Stimulated activated effector memory CD8-positive, alpha-beta T cell treated with anti-CD3 and anti-CD28 coated beads, Interleukin-12 subunit alpha, Interleukin-12 subunit beta, amount 100 ng/mL, for 72 hours (primary cell): Measurements from ENCODE around the gene ITGA5.
"Not testable (repeated sequence)": the region's sequence is repeated elsewhere in the genome, so short reads cannot be mapped to it uniquely, and the experiment has no call there.

ENCODE experiments used
- ATAC-seq: fragments of 150-1000 bp; cut with Tn5 transposase; 2 replicates; pipeline ENCODE4 v1.10.0; 2021
- DNase-seq, 2 donors: peaks; one replicate each; pipeline ENCODE4 v3.0.0; 2021 to 2022; ENCODE audit warnings: low spot score in 2 of 2
- H3K27ac Mint-ChIP-seq: one replicate; pipeline ENCODE4 v1.8.0; 2022; ENCODE audit warnings: mild to moderate bottlenecking, mixed read lengths
- H3K36me3 Mint-ChIP-seq: one replicate; pipeline ENCODE4 v1.8.0; 2022; ENCODE audit warnings: mild to moderate bottlenecking, mixed read lengths
- H3K4me1 Mint-ChIP-seq: one replicate; pipeline ENCODE4 v1.8.0; 2022; ENCODE audit warnings: mixed read lengths
- H3K4me3 Mint-ChIP-seq: one replicate; pipeline ENCODE4 v1.8.0; 2022; ENCODE audit warnings: mild to moderate bottlenecking, mixed read lengths
- H3K9me3 Mint-ChIP-seq: one replicate; pipeline ENCODE4 v1.8.0; 2022; ENCODE audit warnings: mixed read lengths

Gene ITGA5

DNA sequence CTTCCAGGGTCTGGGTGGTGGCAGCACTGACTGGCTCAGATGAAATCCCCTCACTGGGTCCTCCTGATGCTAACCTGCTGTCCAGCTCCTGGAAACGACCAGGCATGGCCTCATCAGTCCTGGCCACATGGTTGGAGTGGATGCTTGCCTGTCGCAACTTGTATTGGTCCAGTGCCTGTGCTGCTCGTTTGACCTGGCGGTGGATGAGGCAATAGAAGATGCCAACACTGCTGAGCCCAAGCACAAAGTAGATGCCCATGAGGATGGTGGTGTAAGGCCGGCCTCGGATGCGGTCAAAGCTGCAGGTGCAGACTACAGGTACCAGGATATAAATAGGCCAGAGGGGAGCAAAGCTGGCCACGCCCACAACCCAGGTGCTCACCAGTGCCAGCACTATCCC, 56.0 kb downstream of the ITGA5 start:
- H3K4me3 Mint-ChIP-seq: peak overlapping the region; percentile 40

DNA sequence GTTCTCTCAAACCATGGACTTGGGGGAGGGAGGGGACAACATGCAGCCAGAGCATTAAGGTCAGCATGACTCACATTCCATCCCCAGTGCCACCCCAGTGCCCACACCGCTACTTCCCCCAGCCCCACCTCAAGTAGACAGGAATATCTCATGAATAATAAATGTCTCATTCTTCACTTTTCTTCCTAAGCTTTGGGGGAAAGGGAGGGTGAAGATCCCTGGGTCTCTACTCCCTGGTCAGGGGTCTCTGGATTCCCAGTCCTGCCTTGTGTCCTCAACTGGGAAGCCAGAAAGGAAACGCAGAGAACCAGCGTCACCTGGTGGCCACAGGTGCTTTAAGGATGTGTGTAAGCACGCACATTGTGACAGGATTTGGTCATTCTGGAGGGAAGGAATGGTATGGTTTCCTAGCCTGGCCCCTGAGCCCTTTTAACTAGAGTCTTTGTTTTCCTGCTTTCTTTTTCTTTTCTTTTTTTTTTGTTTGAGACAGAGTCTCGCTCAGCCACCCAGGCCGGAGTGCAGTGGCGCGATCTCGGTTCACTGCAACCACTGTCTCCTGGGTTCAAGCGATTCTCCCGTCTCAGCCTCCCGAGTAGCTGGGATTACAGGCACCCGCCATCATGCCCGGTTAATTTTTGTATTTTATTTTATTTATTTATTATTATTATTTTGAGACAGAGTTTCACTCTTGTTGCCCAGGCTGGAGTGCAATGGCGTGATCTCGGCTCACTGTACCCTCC, 58.2 kb downstream of the ITGA5 start:
- DNase-seq (peak in 1 of 2 donors; percentile 63), ATAC-seq (no peak)
- H3K27ac Mint-ChIP-seq: peak overlapping the region; percentile 60
- peaks cover 36% of the 10 kb centered on the region for H3K4me1 Mint-ChIP-seq
- peak overlapping the region; percentile 32 for H3K4me3 Mint-ChIP-seq
- no peaks in the 10 kb centered on the region for H3K9me3 Mint-ChIP-seq
- no peaks in the 10 kb centered on the region for H3K36me3 Mint-ChIP-seq

More for the DNA sequence above, 56.0 kb downstream of the ITGA5 start:
- Mint-ChIP-seq H3K9me3 (no peaks in the 10 kb centered on the region), H3K27ac (no peak overlapping the region), H3K36me3 (no peaks in the 10 kb centered on the region), H3K4me1 (peaks cover 31% of the 10 kb centered on the region)
- DNase-seq (no peak), ATAC-seq (no peak)

DNA sequence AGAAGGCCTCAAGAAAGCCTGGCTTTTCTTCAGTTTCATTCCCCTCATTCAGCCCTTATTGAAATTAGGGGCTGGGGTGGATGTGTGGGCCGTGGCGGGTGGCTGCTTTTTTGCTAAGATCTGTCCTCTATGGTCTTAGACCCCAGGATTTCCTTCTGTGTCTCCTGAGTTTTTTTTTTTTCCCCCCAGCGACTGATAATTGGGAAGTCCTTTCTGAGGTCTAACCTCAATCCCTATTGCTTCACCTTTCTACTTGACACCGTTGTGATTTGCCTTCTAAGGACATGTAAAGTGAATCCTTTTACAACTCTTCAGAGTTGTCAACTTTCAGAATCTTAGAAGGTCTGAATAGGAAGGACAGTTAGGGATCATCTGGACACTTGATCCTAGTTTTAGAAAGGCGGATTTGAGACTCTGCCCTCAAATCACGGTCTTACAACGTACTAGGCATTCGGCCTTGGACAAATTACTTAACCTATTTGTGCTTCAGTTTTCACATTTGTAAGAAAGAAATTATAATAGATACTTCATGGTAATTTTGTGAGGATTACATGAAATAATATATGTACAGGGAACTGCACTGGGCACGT, 59.2 kb downstream of the ITGA5 start:
- Mint-ChIP-seq H3K36me3 (no peaks in the 10 kb centered on the region), H3K9me3 (no peaks in the 10 kb centered on the region), H3K4me3 (no peak overlapping the region), H3K4me1 (peaks cover 34% of the 10 kb centered on the region), H3K27ac (no peak overlapping the region)
- DNase-seq (no peak), ATAC-seq (no peak)

DNA sequence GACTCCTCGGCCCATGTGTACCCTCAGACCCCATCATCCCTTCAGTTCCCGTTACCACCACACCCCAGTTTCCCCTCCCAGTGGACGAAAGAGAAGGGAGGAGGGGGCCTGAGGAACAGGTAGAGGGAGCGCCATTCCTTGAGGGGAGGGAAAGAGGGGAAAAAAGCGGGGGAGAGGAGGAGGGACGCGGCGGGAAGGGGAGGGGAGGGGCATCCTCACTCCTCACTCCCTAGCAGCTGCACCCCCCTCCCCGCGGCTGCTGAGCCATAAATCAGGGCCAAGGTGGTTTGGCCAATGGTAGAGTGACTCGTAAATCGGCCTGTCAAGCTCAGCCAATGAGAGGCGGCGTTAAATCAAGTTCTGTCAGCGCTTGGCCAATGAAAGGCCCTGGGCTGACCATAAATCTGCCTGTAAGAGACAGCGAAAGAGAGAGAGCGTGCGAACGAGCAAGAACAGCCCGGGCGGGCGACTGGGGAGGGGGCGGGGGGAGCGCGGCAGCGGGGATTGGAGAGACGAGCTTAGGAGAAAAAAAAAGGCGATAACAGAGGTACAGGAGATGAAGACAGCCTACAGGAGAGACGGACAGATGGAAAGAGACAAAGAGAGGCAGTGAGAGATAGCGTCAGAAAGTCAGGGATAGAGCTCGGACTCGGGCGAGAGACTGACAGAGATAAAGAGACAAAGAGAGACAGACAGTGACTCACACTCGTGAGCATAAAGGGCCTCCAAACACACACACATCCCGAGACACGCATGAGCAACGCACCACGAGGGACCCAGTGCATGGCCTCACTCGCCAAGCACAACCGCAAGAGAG, 59.9 kb downstream of the ITGA5 start:
- ATAC-seq (peak; percentile 98), DNase-seq (peak; percentile 75 to 93)
- no peak overlapping the region for H3K4me3 Mint-ChIP-seq
- no peaks in the 10 kb centered on the region for H3K36me3 Mint-ChIP-seq
- no peak overlapping the region for H3K27ac Mint-ChIP-seq
- no peaks in the 10 kb centered on the region for H3K9me3 Mint-ChIP-seq
- H3K4me1 Mint-ChIP-seq: peaks cover 27% of the 10 kb centered on the region

DNA sequence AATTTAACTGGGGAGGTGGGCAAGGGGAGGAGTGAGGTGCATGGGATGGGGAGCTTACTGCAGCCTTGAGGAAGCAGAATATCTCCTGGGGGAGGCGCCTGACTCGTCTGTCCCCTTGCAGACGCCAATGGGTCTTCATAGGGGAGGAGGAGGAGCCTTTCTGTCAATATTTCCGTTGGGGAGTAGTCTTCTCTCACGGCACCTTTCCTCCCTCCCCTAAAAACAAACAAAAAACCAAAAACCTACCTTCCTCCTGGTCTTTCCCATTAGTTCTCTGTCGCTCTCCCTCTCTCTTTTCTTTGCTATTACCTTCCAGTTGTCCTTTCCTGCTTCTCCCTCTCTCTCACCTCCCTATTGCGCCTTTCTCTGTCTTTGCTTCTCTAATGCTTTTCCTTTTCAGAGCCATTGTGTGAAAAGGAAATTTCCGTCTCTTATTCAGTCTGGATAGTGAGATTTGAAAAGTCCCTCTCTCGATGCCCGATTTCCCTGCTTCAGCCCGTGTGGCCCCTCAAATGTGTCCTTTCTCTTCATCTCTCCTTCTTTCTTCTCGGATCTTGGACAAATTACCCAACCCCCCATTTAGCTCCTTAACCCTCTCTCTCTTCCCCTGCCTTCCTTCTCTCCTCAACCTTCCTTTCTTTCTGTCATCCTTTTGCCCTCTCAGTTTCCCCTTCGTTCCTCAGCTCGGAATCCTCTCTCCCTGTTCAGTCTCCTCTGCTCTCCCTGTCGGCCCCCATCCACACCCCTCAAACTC, 60.7 kb downstream of the ITGA5 start:
- DNase-seq (no peak), ATAC-seq (peak; percentile 15)
- Mint-ChIP-seq H3K4me3 (no peak overlapping the region), H3K4me1 (peaks cover 19% of the 10 kb centered on the region), H3K36me3 (no peaks in the 10 kb centered on the region), H3K9me3 (no peaks in the 10 kb centered on the region), H3K27ac (no peak overlapping the region)

DNA sequence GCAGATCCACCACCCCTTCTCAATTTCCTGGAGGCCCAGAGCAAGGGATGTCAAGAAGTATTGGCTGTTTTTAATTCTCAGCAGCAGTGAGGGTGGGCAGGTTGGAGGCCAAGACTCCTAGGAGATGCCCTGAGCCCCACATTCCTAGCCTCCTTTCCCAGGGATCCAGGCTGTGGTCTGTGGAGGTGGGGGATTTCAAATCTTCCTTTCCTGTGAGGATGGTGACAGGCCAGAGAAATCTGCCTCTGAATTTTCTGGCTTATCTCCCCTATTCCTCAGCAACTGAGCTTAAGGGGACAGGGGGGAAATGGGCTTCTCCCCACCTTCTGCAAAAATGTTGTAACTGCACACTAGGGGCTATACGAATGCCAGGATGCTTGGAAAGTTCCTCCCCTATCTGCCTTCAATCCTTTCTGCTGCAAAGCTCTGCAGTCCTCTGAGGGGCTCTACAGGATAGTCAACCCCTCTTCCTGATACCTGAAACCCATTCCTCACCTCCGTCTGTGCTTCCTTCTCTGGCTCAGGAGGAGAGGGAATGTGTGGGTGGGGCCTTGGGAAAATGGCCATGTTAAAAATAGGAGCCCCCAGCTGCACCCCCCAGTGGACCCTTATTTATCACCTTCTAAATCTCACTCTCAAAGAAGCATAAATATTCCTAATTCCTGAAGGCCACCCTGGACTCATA, 61.4 kb downstream of the ITGA5 start:
- DNase-seq (no peak), ATAC-seq (no peak)
- H3K4me3 Mint-ChIP-seq: no peak overlapping the region
- no peaks in the 10 kb centered on the region for H3K9me3 Mint-ChIP-seq
- no peaks in the 10 kb centered on the region for H3K36me3 Mint-ChIP-seq
- peaks cover 15% of the 10 kb centered on the region for H3K4me1 Mint-ChIP-seq
- H3K27ac Mint-ChIP-seq: peak overlapping the region; percentile 29

DNA sequence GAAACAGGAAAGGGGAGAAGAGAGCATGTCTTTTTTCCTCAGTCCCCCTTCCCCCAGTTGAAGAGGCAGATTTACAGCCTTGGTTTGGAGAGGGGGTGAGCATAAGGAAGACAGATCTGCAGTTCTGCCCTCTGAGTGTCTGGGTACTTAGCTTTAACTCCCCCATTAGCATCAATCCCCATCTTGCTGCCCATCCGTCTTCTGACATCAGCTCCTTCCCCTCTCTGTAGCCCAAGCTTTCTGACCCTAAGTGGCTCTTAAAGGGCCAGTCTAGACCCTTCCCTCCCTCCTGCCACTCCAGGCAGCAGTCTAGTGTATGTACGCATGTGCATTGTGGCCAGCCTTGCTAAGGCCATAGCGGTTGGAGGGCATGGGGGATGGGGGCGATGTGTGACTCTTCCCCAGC, 62.1 kb downstream of the ITGA5 start:
- Mint-ChIP-seq H3K9me3 (no peaks in the 10 kb centered on the region), H3K4me1 (peaks cover 21% of the 10 kb centered on the region), H3K36me3 (peaks cover 5% of the 10 kb centered on the region), H3K4me3 (no peak overlapping the region), H3K27ac (peak overlapping the region; percentile 29)
- ATAC-seq: no peak
- no peak for DNase-seq

DNA sequence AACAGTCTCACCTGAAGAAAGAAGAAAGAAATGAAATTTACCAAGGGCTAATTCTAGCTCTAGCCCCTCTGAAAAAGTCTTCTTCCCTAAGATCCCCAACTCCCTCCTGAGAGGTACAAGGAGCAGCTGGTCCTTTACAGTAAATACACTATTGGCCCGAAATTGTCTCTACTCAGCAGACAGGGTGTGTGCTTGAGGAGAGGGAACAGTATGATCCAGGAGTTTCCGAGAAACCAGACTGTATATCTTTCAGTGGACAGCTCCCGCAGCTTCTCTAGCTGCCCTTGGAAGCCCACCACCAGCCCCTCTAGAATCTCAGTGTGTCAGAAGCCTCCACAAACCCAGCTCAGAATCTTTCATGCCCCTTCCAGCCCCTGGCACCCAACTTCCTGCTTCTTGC, 62.8 kb downstream of the ITGA5 start:
- H3K4me3 Mint-ChIP-seq: no peak overlapping the region
- DNase-seq: no peak
- peaks cover 8% of the 10 kb centered on the region for H3K36me3 Mint-ChIP-seq
- no peaks in the 10 kb centered on the region for H3K9me3 Mint-ChIP-seq
- ATAC-seq: no peak
- H3K4me1 Mint-ChIP-seq: peaks cover 25% of the 10 kb centered on the region
- H3K27ac Mint-ChIP-seq: peak overlapping the region; percentile 29

DNA sequence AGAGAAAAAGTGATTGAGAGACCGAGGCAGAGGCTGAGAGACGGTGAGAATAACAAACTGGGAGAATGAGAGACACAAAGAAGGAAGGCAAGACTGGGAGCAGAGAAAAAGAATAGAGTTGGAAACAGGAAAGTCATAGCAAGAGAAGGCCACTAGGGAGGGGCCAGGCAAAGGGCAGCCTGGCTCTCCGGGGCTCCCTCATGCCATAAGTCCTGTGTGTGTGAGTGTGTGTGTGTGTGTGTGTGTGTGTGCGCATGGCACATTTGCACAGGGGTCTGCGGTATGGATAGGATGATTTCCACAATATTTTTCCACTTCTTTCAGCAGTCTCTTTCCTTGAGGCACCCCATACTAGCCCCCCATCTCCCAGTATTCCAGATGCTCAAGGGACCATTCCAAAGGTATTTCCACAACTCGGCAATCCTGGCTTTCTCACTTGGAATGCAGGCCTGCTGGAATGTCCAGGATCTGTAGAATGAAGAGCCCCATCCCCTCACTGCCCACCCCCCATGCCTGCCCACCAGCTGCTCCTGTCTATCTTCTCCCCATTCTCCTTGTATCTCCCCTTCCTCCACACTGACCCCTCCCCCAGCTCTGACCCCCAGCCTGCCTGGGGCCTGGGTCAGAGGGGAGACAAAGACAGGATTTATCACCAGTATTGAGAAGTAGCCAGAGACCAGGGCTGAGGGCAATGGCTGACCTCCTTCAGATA, 63.8 kb downstream of the ITGA5 start:
- no peak for ATAC-seq
- DNase-seq: no peak
- Mint-ChIP-seq H3K4me3 (no peak overlapping the region), H3K27ac (peak overlapping the region; percentile 29), H3K4me1 (peaks cover 19% of the 10 kb centered on the region), H3K9me3 (no peaks in the 10 kb centered on the region), H3K36me3 (peaks cover 18% of the 10 kb centered on the region)

DNA sequence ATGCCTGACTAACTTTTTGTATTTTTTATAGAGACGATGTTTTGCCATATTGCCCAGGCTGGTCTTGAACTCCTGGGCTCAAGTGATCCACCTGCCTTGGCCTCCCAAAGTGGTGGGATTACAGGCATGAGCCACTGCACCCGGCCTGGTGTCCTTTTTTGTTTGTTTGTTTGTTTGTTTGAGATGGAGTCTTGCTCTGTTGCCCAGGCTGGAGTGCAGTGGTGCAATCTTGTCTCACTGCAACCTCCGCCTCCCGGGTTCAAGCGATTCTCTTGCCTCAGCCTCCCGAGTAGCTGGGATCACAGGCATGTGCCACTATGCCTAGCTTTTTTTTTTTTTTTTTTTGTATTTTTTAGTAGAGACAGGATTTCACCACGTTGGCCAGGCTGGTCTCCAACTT, 64.8 kb downstream of the ITGA5 start:
- Mint-ChIP-seq H3K36me3 (peaks cover 28% of the 10 kb centered on the region), H3K4me1 (peaks cover 19% of the 10 kb centered on the region), H3K27ac (peak overlapping the region; percentile 29)
- H3K9me3 Mint-ChIP-seq, DNase-seq, ATAC-seq, H3K4me3 Mint-ChIP-seq: not testable (repeated sequence)

DNA sequence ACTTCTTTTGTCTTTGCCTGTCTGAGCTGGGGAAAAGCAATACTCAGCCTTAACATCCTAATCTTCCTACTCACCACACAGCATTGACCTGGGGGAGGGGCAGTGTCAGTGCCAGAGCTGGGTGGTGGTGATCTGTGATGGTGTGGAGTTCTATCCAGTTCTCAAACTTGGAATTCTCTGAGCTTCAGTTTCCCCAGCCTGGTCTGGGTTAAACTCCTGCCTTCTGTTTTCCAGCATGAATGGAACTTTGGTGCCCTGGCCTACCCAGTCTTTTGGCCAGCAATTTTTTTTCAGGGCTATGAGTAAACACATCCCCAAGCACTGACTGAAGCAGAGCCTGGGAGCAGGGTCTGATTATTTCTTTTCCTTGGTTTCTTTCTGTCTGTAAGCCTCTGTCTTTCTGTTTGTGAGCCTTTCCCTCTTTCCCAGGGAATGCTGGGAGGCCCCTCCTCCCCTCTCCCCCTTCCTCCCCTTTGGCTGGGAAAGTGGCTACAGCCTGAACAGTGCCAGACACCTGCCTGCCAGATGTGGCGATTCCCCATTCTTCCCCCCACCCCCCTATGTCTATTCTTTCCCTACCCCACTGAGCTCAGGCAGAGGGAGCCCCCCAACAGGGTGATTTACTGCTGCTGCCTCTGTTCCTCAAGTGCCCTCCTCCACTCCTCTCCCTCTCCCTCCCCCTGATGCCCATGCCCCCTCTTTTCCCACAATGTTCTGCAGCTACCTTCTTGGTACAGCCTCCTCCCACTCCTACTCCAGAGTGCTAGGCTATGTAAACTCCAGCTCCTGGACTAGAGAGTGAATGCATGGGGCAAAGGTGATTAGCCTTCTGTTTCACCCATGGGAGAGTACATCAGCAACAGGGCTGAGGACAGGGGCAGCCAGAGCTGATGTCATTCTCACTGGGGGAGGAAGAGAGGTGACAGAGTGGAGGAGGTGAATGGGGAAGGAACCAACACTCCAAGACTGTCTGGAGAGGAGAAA, 65.9 kb downstream of the ITGA5 start:
- peaks cover 19% of the 10 kb centered on the region for H3K4me1 Mint-ChIP-seq
- DNase-seq (no peak), ATAC-seq (no peak)
- H3K36me3 Mint-ChIP-seq: peaks cover 38% of the 10 kb centered on the region
- no peaks in the 10 kb centered on the region for H3K9me3 Mint-ChIP-seq
- peak overlapping the region; percentile 24 for H3K27ac Mint-ChIP-seq
- no peak overlapping the region for H3K4me3 Mint-ChIP-seq

DNA sequence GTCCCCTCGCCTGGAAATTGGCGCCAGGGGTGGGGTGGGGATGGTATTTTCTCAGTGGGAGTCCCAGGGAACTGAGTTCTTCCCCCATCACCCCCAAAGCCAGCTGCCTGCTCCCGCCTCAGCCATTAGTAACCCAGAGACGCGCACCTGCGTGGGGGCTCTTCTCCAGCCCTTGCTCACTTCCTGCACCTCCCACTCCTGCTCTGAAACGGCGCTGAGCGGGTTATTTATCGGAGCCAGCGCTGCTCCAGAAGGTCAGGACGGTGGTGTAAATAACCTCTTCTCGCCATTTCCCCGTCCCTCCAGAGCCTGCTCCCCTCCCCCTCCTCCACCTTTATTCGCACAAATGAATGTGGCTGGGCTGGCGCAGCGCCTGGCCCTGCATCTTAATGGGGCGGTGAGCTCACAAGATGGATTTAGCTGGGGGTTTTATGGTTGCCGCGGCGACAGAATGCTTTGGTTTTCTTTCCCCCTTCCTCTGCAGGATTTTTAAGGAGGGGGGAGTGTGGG, 67.0 kb downstream of the ITGA5 start:
- DNase-seq: no peak
- peaks cover 49% of the 10 kb centered on the region for H3K36me3 Mint-ChIP-seq
- peak; percentile 17 for ATAC-seq
- no peaks in the 10 kb centered on the region for H3K9me3 Mint-ChIP-seq
- peaks cover 17% of the 10 kb centered on the region for H3K4me1 Mint-ChIP-seq
- H3K27ac Mint-ChIP-seq: peak overlapping the region; percentile 24
- peak overlapping the region; percentile 14 for H3K4me3 Mint-ChIP-seq

DNA sequence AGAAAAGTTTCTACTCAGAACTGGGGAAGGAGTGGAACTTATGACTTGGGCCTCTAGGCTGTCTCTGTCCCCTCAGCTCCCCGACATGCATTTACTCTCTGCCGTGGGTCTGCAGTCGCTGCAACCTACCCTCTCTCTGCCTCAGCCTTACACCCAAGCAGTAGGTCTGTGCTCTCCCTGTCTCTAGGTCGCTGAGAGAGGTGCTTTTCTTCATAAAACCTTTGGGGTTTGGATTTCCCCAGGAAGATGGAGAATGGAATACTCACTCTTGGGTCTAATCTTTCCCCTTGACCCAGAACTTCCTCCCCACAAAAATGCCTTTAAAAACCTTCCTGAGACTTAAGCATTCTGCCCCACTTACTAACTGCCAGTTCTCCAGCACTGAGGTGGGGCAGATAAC, 67.7 kb downstream of the ITGA5 start:
- Mint-ChIP-seq H3K27ac (peak overlapping the region; percentile 24), H3K4me1 (peaks cover 10% of the 10 kb centered on the region), H3K36me3 (peaks cover 56% of the 10 kb centered on the region), H3K9me3 (no peaks in the 10 kb centered on the region), H3K4me3 (no peak overlapping the region)
- ATAC-seq (no peak), DNase-seq (no peak)
